GM21529 (cell line): ENCODE measurements around the gene MCTP1.

Experiments used
- ATAC-seq: cut with Tn5 transposase; IDR thresholded peaks from one replicate; pipeline ENCODE4 v1.9.1; 2021; ENCODE audit not compliant: unreplicated experiment

The MCTP1 gene

DNA sequence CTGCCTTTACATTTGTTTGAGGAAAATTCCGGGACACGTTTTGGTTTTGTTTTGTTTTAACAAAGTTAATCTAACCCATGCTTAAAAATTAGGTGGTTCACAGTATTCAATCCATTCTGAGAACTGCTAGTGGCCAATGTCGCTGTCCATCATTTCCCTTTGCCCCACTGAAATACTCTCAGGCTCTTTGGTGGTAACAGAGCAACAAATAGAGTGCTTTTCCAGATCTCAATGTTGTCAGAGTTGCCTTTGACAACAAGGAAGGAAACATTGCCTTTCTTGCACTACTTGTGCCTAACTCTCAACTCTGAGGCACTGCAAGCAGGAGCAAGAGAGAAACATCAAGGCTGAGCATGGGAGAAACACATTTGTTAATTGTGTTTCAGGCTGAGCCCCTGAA, 154.0 kb downstream of the MCTP1 start:
- no peak for ATAC-seq

GRCh38 chr5:95124731-95125130, 160.2 kb downstream of the MCTP1 start:
- ATAC-seq: no peak

GRCh38 chr5:95124101-95124500, 160.8 kb downstream of the MCTP1 start:
- no peak for ATAC-seq

GRCh38 chr5:95114902-95115301, 170.0 kb downstream of the MCTP1 start:
- ATAC-seq: no peak

- ATAC-seq: no peak
These were observed 170.6 kb downstream of the MCTP1 start for GRCh38 chr5:95114305-95114704.

DNA sequence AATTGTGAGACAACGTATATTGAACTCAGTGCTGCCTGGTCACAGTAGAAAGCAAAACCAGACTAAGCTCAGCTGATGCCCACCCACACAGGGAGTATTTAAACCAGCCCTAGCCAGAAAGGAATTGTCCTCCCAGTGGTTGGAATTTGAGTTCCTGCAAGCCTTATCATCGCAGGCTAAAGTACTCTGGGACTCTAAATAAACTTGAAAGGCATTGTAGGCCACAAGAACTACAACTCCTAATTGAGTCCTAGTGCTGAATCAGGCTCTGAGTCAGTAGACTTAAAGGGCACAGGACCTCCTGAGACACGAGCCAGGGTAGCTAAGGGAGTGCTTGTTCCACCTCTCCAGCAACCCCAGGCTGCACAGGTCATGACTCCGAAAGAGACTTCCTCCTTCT, 171.4 kb downstream of the MCTP1 start:
- no peak for ATAC-seq

- ATAC-seq: no peak
These were observed 173.8 kb downstream of the MCTP1 start for GRCh38 chr5:95111141-95111540.

GRCh38 chr5:95110118-95110517, 174.8 kb downstream of the MCTP1 start:
- ATAC-seq: no peak

DNA sequence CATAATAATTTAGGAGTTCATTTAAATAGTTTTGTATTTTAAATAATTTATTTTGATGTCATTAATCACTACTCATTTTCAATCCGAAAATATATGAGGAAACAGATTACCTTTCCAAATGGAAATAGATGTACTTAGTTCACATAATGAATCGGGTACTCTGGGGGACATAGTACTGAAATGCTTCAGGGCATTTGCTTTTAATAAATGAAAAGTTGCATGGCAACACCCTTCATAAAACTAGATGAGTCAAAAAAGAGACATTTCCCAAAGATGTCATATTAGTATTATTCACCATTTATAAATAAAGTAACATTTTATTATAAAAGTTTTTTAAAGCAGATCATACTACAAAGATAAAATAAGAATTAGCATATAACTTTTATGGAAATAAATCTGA, 177.8 kb downstream of the MCTP1 start:
- ATAC-seq: no peak

- no peak for ATAC-seq
These were observed 179.3 kb downstream of the MCTP1 start for GRCh38 chr5:95105638-95106037.

GRCh38 chr5:95102687-95103086, 182.2 kb downstream of the MCTP1 start:
- peak; percentile 89 for ATAC-seq

DNA sequence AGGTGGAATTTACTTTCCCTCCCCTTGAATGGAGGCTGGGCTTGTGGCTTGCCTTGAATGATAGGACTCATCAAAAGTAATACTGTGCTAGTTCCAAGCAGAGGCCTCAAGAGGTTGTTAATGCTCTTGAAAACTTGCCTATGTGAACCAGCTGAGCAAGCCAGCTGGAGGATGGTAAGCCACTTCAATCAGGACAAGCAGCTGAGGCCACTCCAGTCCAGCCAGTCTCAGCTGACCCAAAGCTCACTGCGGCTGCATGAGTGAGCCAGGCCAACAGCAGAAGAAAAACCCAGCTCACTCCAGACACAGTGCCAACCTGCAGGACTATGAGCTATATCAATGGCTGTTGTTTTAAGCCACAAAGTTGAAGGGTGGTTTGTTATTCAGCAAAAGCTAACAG, 182.8 kb downstream of the MCTP1 start:
- no peak for ATAC-seq

- no peak for ATAC-seq
These were observed 184.3 kb downstream of the MCTP1 start for GRCh38 chr5:95100551-95100950.

DNA sequence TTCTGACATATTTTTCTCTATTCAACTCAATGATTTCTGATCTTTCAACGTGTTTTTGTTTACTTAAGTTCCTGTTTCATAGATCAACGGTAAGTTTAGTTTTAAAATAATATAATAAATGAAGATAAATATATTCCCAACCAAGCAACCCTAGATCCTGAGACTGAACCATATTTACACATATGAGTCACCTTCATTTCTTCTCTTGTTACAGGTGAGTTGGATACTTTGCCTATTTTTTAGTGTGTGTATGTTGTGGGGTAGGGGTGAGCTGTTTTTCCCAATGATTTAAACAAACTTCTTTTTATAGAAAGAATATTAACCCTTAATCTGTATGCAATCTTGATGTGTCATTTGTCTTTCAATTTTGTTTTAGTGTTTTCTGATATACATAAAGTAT, 186.9 kb downstream of the MCTP1 start:
- no peak for ATAC-seq

DNA sequence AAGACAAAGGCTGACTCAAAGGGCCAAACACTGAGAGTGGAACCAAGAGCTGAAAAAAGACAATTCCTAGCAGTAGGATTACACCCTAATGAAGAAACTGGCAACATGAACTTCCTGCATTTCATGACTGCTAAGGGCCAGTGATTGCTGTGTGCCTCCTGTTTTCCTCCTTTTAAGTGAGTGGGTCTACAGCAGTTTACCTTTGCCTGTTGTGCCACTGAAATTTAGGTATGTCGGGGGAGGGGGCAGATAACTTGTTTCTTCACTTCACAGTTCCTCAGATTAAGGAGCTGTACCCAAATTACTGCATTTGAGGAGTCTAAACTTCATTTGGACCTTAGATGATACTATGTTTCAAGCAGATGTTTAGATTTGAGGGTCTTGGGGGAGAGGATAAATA, 191.7 kb downstream of the MCTP1 start:
- no peak for ATAC-seq

- no peak for ATAC-seq
These were observed 194.1 kb downstream of the MCTP1 start for GRCh38 chr5:95090774-95091173.

DNA sequence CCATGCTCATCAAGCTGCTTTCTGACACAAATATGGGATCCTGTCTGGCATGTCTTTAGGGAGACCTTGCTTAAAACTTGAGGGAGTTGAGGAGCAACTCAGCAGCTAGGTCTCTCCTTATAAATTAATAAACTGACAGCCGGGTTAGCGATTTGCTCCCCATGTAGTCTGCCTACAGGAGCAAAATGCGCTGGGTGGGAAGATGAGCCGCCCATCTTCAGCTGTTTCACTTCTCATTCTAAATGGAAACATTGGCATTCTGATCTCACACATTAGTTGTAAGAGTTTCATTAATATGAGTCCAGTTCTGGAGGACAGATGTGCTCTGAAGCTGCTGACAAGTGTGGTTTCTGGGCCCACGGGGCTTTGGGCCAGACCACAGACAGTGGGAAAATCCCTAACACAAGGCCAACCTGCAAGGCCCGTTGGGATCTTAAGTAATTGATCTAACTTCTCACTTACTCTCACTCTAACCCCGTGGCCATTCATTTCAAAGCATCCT, 197.0 kb downstream of the MCTP1 start:
- ATAC-seq: peak; percentile 85

DNA sequence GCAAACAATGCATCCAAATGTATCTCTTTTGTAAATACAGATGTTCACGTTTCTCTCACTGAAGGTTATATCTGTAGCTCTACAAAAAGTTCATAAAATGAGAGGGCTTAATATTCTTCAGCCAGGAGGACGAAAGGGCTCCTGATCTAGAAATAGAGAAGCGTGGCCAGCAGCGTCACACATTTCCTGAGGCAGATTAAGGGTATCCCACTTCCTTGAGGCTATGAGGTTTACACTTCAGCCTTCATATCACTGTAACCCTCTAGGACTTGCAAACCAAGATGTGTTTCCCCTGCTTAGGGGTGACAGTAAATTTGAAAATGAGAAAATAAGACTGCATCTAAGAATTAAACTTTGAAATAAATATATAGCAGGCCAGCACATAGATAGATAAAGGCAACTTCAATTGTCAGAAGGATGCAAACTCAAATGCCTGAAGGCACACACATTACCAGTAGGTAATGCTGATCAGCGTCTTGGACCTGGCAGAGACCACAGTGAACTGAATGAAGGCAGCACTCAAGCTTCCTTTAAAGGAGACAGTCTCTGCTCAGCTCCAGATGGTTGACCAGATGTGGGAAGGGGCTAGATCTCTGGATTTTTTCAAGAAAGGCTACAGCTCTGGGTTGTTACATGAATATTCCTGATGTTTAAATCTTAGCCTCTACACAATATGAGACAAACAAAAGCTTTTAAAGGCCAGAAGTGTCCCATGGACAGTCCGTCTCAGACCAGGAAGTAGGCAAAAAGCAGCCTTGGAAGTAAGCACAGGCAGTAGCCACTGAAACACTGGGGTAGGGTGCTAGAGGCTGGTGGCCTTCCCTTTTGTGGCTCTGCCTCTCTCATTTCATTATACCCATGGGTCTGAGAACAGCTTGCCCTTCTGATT, 197.7 kb downstream of the MCTP1 start:
- ATAC-seq: peak; percentile 47

- ATAC-seq: no peak
These were observed 200.1 kb downstream of the MCTP1 start for GRCh38 chr5:95084757-95085156.

DNA sequence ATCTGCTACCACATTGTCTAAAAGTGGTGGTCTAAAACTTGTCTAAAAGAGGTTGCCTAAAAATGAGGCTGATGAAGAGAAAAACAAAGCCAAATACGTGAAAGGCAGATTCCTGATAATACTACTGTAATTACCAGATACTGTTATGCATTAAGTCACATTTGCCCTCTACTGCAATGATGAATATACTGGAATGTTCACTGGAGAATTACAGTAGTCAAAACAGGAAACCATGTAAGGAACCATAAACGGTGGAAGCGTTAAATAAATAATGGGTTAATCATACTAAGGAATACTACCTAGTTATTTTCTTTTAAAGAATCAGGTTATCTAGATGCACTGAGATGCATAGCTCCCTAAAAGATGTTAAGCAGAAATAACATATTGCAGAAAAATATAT, 201.3 kb downstream of the MCTP1 start:
- ATAC-seq: no peak

- peak; percentile 4 for ATAC-seq
These were observed 202.9 kb downstream of the MCTP1 start for GRCh38 chr5:95081982-95082381.

- peak; percentile 94 for ATAC-seq
These were observed 203.4 kb downstream of the MCTP1 start for GRCh38 chr5:95081500-95081960.

DNA sequence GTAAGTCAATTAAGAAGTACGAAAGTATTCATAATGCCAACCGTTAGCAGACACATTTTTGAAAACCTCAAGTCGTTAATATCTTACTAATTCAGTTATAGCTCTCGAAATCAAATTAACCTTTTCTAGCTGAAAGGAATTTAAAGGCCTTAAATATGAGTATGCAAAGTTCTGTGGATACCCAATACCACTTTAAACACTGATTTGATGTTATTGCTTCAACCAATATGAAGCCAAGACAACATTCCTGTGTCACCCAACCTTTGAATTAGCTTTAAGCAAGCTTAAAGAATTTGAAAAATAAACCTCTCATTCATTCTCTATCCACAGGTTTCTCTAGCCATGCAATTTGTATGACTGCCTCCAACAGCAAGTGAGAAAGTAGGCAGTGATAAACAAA, 204.5 kb downstream of the MCTP1 start:
- ATAC-seq: no peak
